Bronchial epithelial cell (primary cell): Measurements from ENCODE around the gene PAX5. TPM values are rescaled to one million over a fixed set of nuclear protein-coding genes. Genes with fewer than 3 reads are reported as not detected.

Experiments used
- DNase-seq: peaks from one replicate; pipeline ENCODE4 v3.0.0-alpha.2; 2010; ENCODE audit warnings: low read depth
- FAIRE-seq: peaks from 2 replicates; lab custom pipeline; 2011; peaks lifted over from hg19 to GRCh38; lab: Jason Lieb, UNC
- H3K27me3 ChIP-seq: 2 replicates; pipeline ENCODE4 v1.5.1; 2011; ENCODE audit warnings: low read length; ENCODE audit not compliant: control insufficient read depth, insufficient read depth
- H3K36me3 ChIP-seq: 2 replicates; pipeline ENCODE4 v1.5.1; 2011; ENCODE audit warnings: low read length; ENCODE audit not compliant: control insufficient read depth, insufficient read depth
- H3K4me3 ChIP-seq: 2 replicates; pipeline ENCODE4 v1.5.1; 2011; ENCODE audit warnings: mild to moderate bottlenecking, low read depth, low read length, control low read depth
- total RNA-seq: library from RNA; depleted of rRNA; stranded (reverse); fragments of >200 nt; gene quantifications from 2 replicates; pipeline ENCODE4 v1.2.1, GENCODE V29; 2014
- TF ChIP-seq, protein P1 (sequence below): IDR thresholded peaks from 2 replicates; pipeline ENCODE4 v1.5.1; 2011; ENCODE audit warnings: mild to moderate bottlenecking, moderate library complexity, low read length, control low read depth, inconsistent platforms; ENCODE audit not compliant: insufficient read depth, severe bottlenecking

Gene PAX5
- total RNA-seq, 1 donor from 2014 or later = not detected

DNA sequence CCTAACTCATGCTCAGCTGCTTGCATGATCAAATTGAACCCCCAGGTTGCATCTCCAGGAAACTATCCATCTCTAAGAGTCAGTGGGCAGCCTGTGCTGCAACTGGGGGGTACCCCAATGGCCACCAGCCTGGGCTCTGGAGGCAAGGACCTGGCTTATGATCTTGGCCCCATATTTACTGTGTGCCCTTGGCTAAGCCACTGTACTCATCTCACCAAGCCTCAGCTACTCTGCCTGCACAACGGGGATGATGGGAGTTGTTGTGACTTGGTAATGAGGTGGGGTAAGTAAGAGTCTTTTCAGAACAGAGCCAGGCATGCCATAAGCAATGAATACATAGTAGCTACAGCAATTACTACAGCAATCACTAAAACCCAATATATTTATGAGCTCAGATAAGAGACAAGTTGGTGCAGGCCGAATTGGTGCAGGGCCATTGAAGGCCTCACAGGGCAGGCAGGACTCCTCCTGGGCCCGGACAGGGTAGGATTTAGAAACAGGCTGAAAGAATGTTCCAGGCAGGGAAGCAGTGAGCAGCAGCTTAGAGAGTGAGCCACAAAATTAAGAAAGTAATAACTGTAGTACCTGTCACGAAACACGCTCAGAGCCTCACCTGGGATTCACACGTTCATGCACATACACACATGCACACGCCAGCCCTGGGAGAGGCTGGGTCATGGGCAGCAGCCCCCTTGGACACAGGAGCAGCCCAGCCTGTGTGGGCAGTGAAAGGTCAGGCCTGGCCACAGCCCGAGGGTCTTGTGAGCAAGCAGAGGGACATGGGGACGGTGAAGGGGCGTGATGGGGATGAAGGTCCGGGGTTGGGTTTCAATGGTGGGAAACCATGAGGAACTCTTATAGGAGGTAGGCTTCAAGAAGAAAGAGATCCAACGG lies 74.1 kb downstream of the PAX5 start:
- DNase-seq (peak; percentile 17), FAIRE-seq (no peak)
- TF ChIP-seq, protein P1, sequence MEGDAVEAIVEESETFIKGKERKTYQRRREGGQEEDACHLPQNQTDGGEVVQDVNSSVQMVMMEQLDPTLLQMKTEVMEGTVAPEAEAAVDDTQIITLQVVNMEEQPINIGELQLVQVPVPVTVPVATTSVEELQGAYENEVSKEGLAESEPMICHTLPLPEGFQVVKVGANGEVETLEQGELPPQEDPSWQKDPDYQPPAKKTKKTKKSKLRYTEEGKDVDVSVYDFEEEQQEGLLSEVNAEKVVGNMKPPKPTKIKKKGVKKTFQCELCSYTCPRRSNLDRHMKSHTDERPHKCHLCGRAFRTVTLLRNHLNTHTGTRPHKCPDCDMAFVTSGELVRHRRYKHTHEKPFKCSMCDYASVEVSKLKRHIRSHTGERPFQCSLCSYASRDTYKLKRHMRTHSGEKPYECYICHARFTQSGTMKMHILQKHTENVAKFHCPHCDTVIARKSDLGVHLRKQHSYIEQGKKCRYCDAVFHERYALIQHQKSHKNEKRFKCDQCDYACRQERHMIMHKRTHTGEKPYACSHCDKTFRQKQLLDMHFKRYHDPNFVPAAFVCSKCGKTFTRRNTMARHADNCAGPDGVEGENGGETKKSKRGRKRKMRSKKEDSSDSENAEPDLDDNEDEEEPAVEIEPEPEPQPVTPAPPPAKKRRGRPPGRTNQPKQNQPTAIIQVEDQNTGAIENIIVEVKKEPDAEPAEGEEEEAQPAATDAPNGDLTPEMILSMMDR = no peak

DNA sequence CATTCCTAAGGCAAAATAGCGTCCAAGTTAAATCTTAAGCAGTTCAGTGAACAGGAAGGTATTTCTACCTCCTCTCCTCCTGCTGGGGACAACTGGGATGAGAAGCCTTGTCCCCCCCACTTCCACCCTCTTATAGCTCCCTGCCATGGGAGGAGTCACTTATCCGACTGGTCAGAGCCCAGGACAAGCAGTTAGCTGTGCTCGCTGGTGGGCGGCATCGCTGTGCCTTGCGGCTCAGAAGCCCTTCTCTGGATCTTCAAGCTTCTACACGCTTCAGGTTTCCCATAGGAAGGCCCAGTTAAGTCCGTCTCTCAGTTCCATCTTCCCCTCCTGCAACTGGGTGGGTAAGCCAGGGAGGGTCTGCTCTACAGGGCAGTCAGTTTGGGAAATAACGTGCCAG lies 77.2 kb downstream of the PAX5 start:
- TF ChIP-seq, protein P1 = no peak
- Histone ChIP-seq H3K36me3 (no peaks in the 10 kb centered on the region), H3K27me3 (peaks cover 4% of the 10 kb centered on the region), H3K4me3 (no peak overlapping the region)
- no peak for DNase-seq
- FAIRE-seq = no peak

More for the DNA sequence above, 74.1 kb downstream of the PAX5 start:
- peaks cover 8% of the 10 kb centered on the region for H3K27me3 ChIP-seq
- H3K4me3 ChIP-seq = no peak overlapping the region
- H3K36me3 ChIP-seq = no peaks in the 10 kb centered on the region

DNA sequence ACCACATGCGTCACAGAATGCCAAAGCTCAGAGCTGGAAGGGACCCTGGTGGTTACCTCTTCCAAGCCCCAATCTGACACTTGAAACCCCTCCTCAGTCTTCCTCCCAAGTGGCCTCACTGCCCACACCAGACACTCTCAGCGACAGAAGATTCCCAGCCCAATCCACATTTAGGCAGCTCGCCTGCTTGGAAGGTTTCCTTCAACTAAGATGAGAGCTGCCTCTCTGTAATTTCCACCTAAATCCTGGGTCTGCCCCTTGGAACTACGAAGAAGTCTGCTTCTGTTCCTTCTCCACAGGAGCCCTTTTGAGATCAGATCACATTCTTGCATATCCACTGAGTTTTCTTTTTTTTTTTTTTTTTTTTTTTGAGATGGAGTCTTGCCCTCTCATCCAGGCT lies 83.7 kb downstream of the PAX5 start:
- DNase-seq (no peak), FAIRE-seq (no peak)
- TF ChIP-seq, protein P1 = no peak
- no peak overlapping the region for H3K4me3 ChIP-seq
- no peaks in the 10 kb centered on the region for H3K36me3 ChIP-seq
- H3K27me3 ChIP-seq = no peaks in the 10 kb centered on the region

DNA sequence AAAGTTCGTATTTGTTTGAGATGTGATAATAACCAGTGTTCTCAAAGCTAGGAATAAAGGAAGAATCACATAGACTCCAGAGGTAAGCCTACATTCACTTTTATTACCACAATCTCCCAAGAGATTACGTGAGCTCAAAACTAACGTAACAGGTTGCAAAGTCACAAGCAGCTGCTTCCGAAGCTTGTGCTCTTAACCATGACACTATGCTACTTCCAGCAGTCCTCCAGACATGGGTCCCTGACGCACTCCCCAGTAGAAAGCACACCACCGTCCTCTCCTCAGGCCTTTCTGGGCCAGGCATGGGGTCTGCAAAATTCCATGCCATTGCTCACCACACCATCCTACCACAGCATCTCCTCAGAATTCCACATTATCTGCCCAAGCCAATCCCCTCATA lies 84.6 kb downstream of the PAX5 start:
- Histone ChIP-seq H3K27me3 (no peaks in the 10 kb centered on the region), H3K36me3 (no peaks in the 10 kb centered on the region), H3K4me3 (no peak overlapping the region)
- DNase-seq (no peak), FAIRE-seq (no peak)
- TF ChIP-seq, protein P1 = no peak

DNA sequence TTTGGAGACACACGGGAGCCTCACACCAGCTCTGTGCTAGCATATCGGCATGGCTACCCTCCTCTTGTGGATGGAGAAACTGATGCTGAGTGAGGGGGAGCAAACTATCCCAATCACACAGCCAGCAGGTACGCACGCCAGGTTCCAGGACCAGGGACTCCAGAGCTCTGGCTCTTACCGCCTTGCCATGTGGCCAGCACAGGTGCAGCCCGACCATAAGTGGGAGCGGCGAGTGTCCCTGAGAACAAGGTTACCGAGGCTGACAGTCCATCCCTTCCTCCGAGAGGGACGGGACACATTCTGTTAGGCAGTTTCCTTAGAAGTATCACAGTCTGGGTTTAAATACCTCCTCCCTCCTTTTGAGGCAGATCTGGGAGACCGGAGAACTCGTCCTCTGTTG lies 86.0 kb downstream of the PAX5 start:
- Histone ChIP-seq H3K27me3 (no peaks in the 10 kb centered on the region), H3K36me3 (no peaks in the 10 kb centered on the region), H3K4me3 (no peak overlapping the region)
- DNase-seq (no peak), FAIRE-seq (peak; percentile 7)
- TF ChIP-seq, protein P1 = no peak

DNA sequence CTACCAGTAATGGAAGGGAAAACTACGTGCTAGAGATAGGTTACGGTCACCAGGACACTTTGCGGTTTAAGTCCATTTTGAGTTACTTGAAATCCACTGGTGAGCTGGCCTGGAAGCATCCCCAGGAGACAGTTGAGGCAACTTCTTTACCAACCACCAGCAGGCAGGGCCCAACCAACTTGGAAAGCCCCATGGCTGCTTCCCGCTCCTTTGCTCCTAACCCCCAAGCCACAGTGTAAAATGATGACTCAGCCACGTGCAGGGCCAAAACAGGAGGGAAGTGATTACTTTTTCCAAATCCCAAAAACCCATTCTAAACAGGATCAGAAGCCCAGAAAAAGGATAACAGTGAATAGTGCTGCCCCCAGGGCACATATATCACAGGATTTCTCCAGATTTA lies 87.4 kb downstream of the PAX5 start:
- Histone ChIP-seq H3K27me3 (no peaks in the 10 kb centered on the region), H3K4me3 (no peak overlapping the region), H3K36me3 (no peaks in the 10 kb centered on the region)
- TF ChIP-seq, protein P1 = no peak
- no peak for FAIRE-seq
- no peak for DNase-seq
